KOPT-K1 (cell line): Measurements from ENCODE around the gene PIP5K1C.

ENCODE experiments used
- H3K27ac ChIP-seq: fragments of 200-600 bp; sonication (generic); 2 replicates; pipeline ENCODE4 v1.5.1; 2016; ENCODE audit warnings: antibody characterized with exemption, mild to moderate bottlenecking, low read depth, low read length; ENCODE audit not compliant: poor library complexity, severe bottlenecking
- H3K36me3 ChIP-seq: fragments of 200-600 bp; sonication (generic); 2 replicates; pipeline ENCODE4 v1.5.1; 2017; ENCODE audit warnings: antibody characterized with exemption, mild to moderate bottlenecking, low read length, moderate library complexity; ENCODE audit not compliant: insufficient read depth
- H3K9me3 ChIP-seq: fragments of 200-600 bp; sonication (generic); 2 replicates; pipeline ENCODE4 v1.5.1; 2017; ENCODE audit warnings: antibody characterized with exemption, low read length, mild to moderate bottlenecking; ENCODE audit not compliant: insufficient read depth, poor library complexity, severe bottlenecking

Gene PIP5K1C

GRCh38 chr19:3643674-3644313 is 56.5 kb downstream of the PIP5K1C start:
- Histone ChIP-seq H3K9me3 (no peaks in the 10 kb centered on the region), H3K27ac (no peak overlapping the region), H3K36me3 (no peaks in the 10 kb centered on the region)

- H3K9me3 ChIP-seq: no peaks in the 10 kb centered on the region
- H3K36me3 ChIP-seq: no peaks in the 10 kb centered on the region
- H3K27ac ChIP-seq: no peak overlapping the region
Observed at GRCh38 chr19:3642987-3643673, 57.1 kb downstream of the PIP5K1C start.

GRCh38 chr19:3642296-3642695 is 58.0 kb downstream of the PIP5K1C start:
- no peaks in the 10 kb centered on the region for H3K9me3 ChIP-seq
- no peaks in the 10 kb centered on the region for H3K36me3 ChIP-seq
- H3K27ac ChIP-seq: no peak overlapping the region

- Histone ChIP-seq H3K9me3 (no peaks in the 10 kb centered on the region), H3K36me3 (no peaks in the 10 kb centered on the region), H3K27ac (no peak overlapping the region)
Observed at GRCh38 chr19:3641515-3642269, 58.6 kb downstream of the PIP5K1C start.

GRCh38 chr19:3639479-3639878 is 60.8 kb downstream of the PIP5K1C start:
- Histone ChIP-seq H3K27ac (no peak overlapping the region), H3K9me3 (no peaks in the 10 kb centered on the region), H3K36me3 (no peaks in the 10 kb centered on the region)

- Histone ChIP-seq H3K27ac (no peak overlapping the region), H3K36me3 (no peaks in the 10 kb centered on the region), H3K9me3 (no peaks in the 10 kb centered on the region)
Observed at GRCh38 chr19:3638208-3639193, 61.8 kb downstream of the PIP5K1C start.

- no peaks in the 10 kb centered on the region for H3K36me3 ChIP-seq
- no peaks in the 10 kb centered on the region for H3K9me3 ChIP-seq
- no peak overlapping the region for H3K27ac ChIP-seq
Observed at GRCh38 chr19:3637621-3638020, 62.6 kb downstream of the PIP5K1C start.

- no peak overlapping the region for H3K27ac ChIP-seq
- no peaks in the 10 kb centered on the region; the same call in 1 of the 2 replicates for H3K36me3 ChIP-seq
- no peaks in the 10 kb centered on the region for H3K9me3 ChIP-seq
Observed at GRCh38 chr19:3636962-3637361, 63.3 kb downstream of the PIP5K1C start.

- no peaks in the 10 kb centered on the region; the same call in 1 of the 2 replicates for H3K36me3 ChIP-seq
- no peak overlapping the region for H3K27ac ChIP-seq
- no peaks in the 10 kb centered on the region for H3K9me3 ChIP-seq
Observed at GRCh38 chr19:3636506-3636905, 63.8 kb downstream of the PIP5K1C start.

GRCh38 chr19:3634496-3635045 is 65.7 kb downstream of the PIP5K1C start:
- Histone ChIP-seq H3K9me3 (no peaks in the 10 kb centered on the region), H3K27ac (no peak overlapping the region), H3K36me3 (no peaks in the 10 kb centered on the region; the same call in 1 of the 2 replicates)

GRCh38 chr19:3633559-3633988 is 66.7 kb downstream of the PIP5K1C start:
- Histone ChIP-seq H3K9me3 (no peaks in the 10 kb centered on the region), H3K36me3 (no peaks in the 10 kb centered on the region; the same call in 1 of the 2 replicates)

GRCh38 chr19:3632739-3633558 is 67.3 kb downstream of the PIP5K1C start:
- no peaks in the 10 kb centered on the region; the same call in 1 of the 2 replicates for H3K36me3 ChIP-seq
- no peak overlapping the region for H3K27ac ChIP-seq
- no peaks in the 10 kb centered on the region for H3K9me3 ChIP-seq

More at GRCh38 chr19:3633559-3633988, 66.7 kb downstream of the PIP5K1C start:
- no peak overlapping the region for H3K27ac ChIP-seq

- no peaks in the 10 kb centered on the region for H3K9me3 ChIP-seq
- no peak overlapping the region for H3K27ac ChIP-seq
- H3K36me3 ChIP-seq: no peaks in the 10 kb centered on the region; the same call in 1 of the 2 replicates
Observed at GRCh38 chr19:3632098-3632497, 68.2 kb downstream of the PIP5K1C start.
